ENCODE measurements around the gene SPNS1. TPM values are rescaled to one million over a fixed set of nuclear protein-coding genes. Genes with fewer than 3 reads are reported as not detected.
"Not testable (repeated sequence)": the region's sequence is repeated elsewhere in the genome, so short reads cannot be mapped to it uniquely, and the experiment has no call there.

SPNS1 gene
- total and polyA plus RNA-seq, 2 donors (not counting 1 experiment from before 2014, with no cell fraction given): 36.4 to 47.6 TPM

- ChIA-PET POLR2A (no interaction called here), CTCF (no interaction called here)
- no peak overlapping the region for H3K9ac ChIP-seq (ENCODE audit: low read length)
- no peak overlapping the region for H3K4me3 Mint-ChIP-seq
- no peaks in the 10 kb centered on the region for H3K9me3 ChIP-seq (ENCODE audit: control extremely low read depth in 1 of 3, control insufficient read depth in 2 of 3, insufficient read depth in 1 of 3, low read length in 2 of 3)
- no peak overlapping the region for H3K4me2 ChIP-seq (replicated peaks; ENCODE audit: low read depth, low read length, poor library complexity, severe bottlenecking)
- no peaks in the 10 kb centered on the region for H3K27me3 ChIP-seq (replicated peaks in 1 of 4; ENCODE audit: control extremely low read depth in 1 of 4, control insufficient read depth in 3 of 4, insufficient read depth in 4 of 4, low read length in 3 of 4)
- H3K4me3 ChIP-seq (ENCODE audit: control extremely low read depth in 1 of 5, extremely low read depth in 1 of 5, insufficient read depth in 1 of 5, low read depth in 2 of 5, low read length in 4 of 5): no peak overlapping the region
- H4K20me1 ChIP-seq (ENCODE audit: control insufficient read depth, insufficient read depth, low read length, poor library complexity, severe bottlenecking): no peaks in the 10 kb centered on the region
- no peak overlapping the region for H2AFZ ChIP-seq (ENCODE audit: insufficient read depth, low read depth, low read length, poor library complexity, severe bottlenecking)
- H3K27me3 Mint-ChIP-seq: no peaks in the 10 kb centered on the region
- DNase-seq (no peak), ATAC-seq (ENCODE audit: low read depth) (no peak)
- H3K27ac ChIP-seq (ENCODE audit: low read length in 2 of 2): no peak overlapping the region
- H3K36me3 ChIP-seq (replicated peaks in 1 of 2; ENCODE audit: control extremely low read depth in 1 of 2, control insufficient read depth in 1 of 2, extremely low read depth in 1 of 2, insufficient read depth in 2 of 2, low read length in 1 of 2): peaks cover 5 to 39% of the 10 kb centered on the region in 2 experiments
- no peak for TF ChIP-seq EZH2 (IDR thresholded peaks at IDR 0.05; ENCODE audit: borderline replicate concordance, insufficient read depth, low read depth, low read length, poor library complexity, severe bottlenecking)
- TF ChIP-seq CTCF (IDR thresholded peaks at IDR 0.05): no peak
- peaks cover 2% of the 10 kb centered on the region for H3K79me2 ChIP-seq (ENCODE audit: control insufficient read depth, insufficient read depth, low read length)
- H3K4me1 Mint-ChIP-seq: no peaks in the 10 kb centered on the region
- no peaks in the 10 kb centered on the region for H3K4me1 ChIP-seq (ENCODE audit: control insufficient read depth in 2 of 2, insufficient read depth in 2 of 2, low read length in 2 of 2)
- H3K27ac Mint-ChIP-seq: no peak overlapping the region
- WGBS (ENCODE audit: insufficient coverage): 100% methylated on average over 1 of the region's 2 CpGs
- intact Hi-C loops (cut with micrococcal nuclease): no loop called here
- H3K9me3 Mint-ChIP-seq (ENCODE audit: insufficient read depth): no peaks in the 10 kb centered on the region
Observed at GRCh38 chr16:28964496-28964895, 10.1 kb upstream of the SPNS1 start.

DNA sequence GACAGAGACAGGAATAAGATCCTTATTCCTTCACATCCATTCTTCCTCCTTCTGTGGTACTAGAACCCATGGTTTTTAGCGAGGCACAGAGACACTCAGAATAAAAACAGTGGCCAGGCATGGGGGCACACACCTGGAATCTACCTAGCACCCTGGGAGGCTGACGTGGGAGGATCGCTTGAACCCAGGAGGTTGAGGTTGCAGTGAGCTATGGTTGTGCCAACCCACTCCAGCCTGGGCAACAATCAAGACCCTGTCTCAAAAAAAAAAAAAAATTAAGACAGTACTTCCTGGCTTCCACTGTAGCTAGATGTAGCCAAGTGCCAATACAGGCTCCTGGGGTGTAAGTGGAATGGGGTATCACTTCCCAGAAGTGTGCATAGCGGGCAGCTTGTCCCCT lies 7.4 kb upstream of the SPNS1 start:
- Histone ChIP-seq H3K36me3 (replicated peaks in 1 of 2; ENCODE audit: control extremely low read depth in 1 of 2, control insufficient read depth in 1 of 2, extremely low read depth in 1 of 2, insufficient read depth in 2 of 2, low read length in 1 of 2) (peaks cover 5 to 25% of the 10 kb centered on the region in 2 experiments), H3K27ac (ENCODE audit: low read length in 2 of 2) (no peak overlapping the region), H3K27me3 (replicated peaks in 1 of 4; ENCODE audit: control extremely low read depth in 1 of 4, control insufficient read depth in 3 of 4, insufficient read depth in 4 of 4, low read length in 3 of 4) (no peaks in the 10 kb centered on the region), H3K79me2 (ENCODE audit: control insufficient read depth, insufficient read depth, low read length) (no peaks in the 10 kb centered on the region), H3K9ac (ENCODE audit: low read length) (no peak overlapping the region), H3K4me3 (ENCODE audit: control extremely low read depth in 1 of 5, extremely low read depth in 1 of 5, insufficient read depth in 1 of 5, low read depth in 2 of 5, low read length in 4 of 5) (no peak overlapping the region), H3K9me3 (ENCODE audit: control extremely low read depth in 1 of 3, control insufficient read depth in 2 of 3, insufficient read depth in 1 of 3, low read length in 2 of 3) (no peaks in the 10 kb centered on the region), H3K4me1 (ENCODE audit: control insufficient read depth in 2 of 2, insufficient read depth in 2 of 2, low read length in 2 of 2) (no peaks in the 10 kb centered on the region), H3K4me2 (replicated peaks; ENCODE audit: low read depth, low read length, poor library complexity, severe bottlenecking) (no peak overlapping the region), H2AFZ (ENCODE audit: insufficient read depth, low read depth, low read length, poor library complexity, severe bottlenecking) (no peak overlapping the region), H4K20me1 (ENCODE audit: control insufficient read depth, insufficient read depth, low read length, poor library complexity, severe bottlenecking) (no peaks in the 10 kb centered on the region)
- DNase-seq (no peak), ATAC-seq (ENCODE audit: low read depth) (no peak)
- H3K27ac Mint-ChIP-seq: no peak overlapping the region
- no peaks in the 10 kb centered on the region for H3K27me3 Mint-ChIP-seq
- H3K4me3 Mint-ChIP-seq: no peak overlapping the region
- 86% methylated on average over 1 of the region's 4 CpGs for WGBS (ENCODE audit: insufficient coverage)
- no peaks in the 10 kb centered on the region for H3K9me3 Mint-ChIP-seq (ENCODE audit: insufficient read depth)
- no peaks in the 10 kb centered on the region for H3K4me1 Mint-ChIP-seq
- no peak for TF ChIP-seq CTCF (IDR thresholded peaks at IDR 0.05)
- TF ChIP-seq EZH2 (IDR thresholded peaks at IDR 0.05; ENCODE audit: borderline replicate concordance, insufficient read depth, low read depth, low read length, poor library complexity, severe bottlenecking): no peak
- CTCF ChIA-PET: interaction anchor here (0.9 to 1.1 kb wide), 2 partner anchors 22 to 122 kb away, joined by 3 read pairs; no protein-coding TSS in a partner anchor
- intact Hi-C loops (cut with micrococcal nuclease): no loop called here
- POLR2A ChIA-PET: interaction anchor here (0.7 kb wide), 1 partner anchor 1643 kb away, joined by 3 read pairs; the partner anchor contains the start of gene ZNF689

- H3K9ac ChIP-seq (ENCODE audit: low read length); H4K20me1 ChIP-seq (ENCODE audit: control insufficient read depth, insufficient read depth, low read length, poor library complexity, severe bottlenecking); H3K4me2 ChIP-seq (replicated peaks; ENCODE audit: low read depth, low read length, poor library complexity, severe bottlenecking); ATAC-seq (ENCODE audit: low read depth); H3K27ac ChIP-seq (ENCODE audit: low read length in 2 of 2); DNase-seq; H3K79me2 ChIP-seq (ENCODE audit: control insufficient read depth, insufficient read depth, low read length); H3K27ac Mint-ChIP-seq; H2AFZ ChIP-seq (ENCODE audit: insufficient read depth, low read depth, low read length, poor library complexity, severe bottlenecking); H3K36me3 ChIP-seq (replicated peaks in 1 of 2; ENCODE audit: control extremely low read depth in 1 of 2, control insufficient read depth in 1 of 2, extremely low read depth in 1 of 2, insufficient read depth in 2 of 2, low read length in 1 of 2); POLR2A ChIA-PET; CTCF ChIA-PET; H3K9me3 ChIP-seq (ENCODE audit: control extremely low read depth in 1 of 3, control insufficient read depth in 2 of 3, insufficient read depth in 1 of 3, low read length in 2 of 3); H3K9me3 Mint-ChIP-seq (ENCODE audit: insufficient read depth); H3K4me3 ChIP-seq (ENCODE audit: control extremely low read depth in 1 of 5, extremely low read depth in 1 of 5, insufficient read depth in 1 of 5, low read depth in 2 of 5, low read length in 4 of 5); H3K4me1 ChIP-seq (ENCODE audit: control insufficient read depth in 2 of 2, insufficient read depth in 2 of 2, low read length in 2 of 2); H3K27me3 ChIP-seq (replicated peaks in 1 of 4; ENCODE audit: control extremely low read depth in 1 of 4, control insufficient read depth in 3 of 4, insufficient read depth in 4 of 4, low read length in 3 of 4); H3K27me3 Mint-ChIP-seq; H3K4me3 Mint-ChIP-seq; H3K4me1 Mint-ChIP-seq: not testable (repeated sequence)
- 100% methylated on average over 1 of the region's 2 CpGs for WGBS (ENCODE audit: insufficient coverage)
- intact Hi-C loops (cut with micrococcal nuclease): loop anchor here (5.0 kb wide), 1 partner anchor 477 kb away; the partner anchor contains the start of genes APOBR and CLN3
Observed at GRCh38 chr16:28969696-28970095, 4.9 kb upstream of the SPNS1 start.
